Ascending aorta (tissue), 2 donors: ENCODE results near the gene THADA. TPM values are rescaled to one million over a fixed set of nuclear protein-coding genes. Genes with fewer than 3 reads are reported as not detected.
A peak's percentile ranks its signal among the peaks of the same experiment; 100 is the strongest.

ENCODE experiments used
- DNase-seq, 2 donors: peaks; one replicate each; pipeline ENCODE4 v3.0.0-alpha.2; 2019; ENCODE audit warnings: low spot score in 2 of 2
- H3K27ac ChIP-seq, 2 donors: fragments of 200-600 bp; sonication (generic); one replicate each; pipeline ENCODE4 v1.5.1; 2016 to 2017; ENCODE audit warnings: mild to moderate bottlenecking in 1 of 2
- H3K27me3 ChIP-seq: fragments of 200-600 bp; sonication (generic); one replicate; pipeline ENCODE4 v1.5.1; 2017
- H3K36me3 ChIP-seq, 2 donors: fragments of 200-600 bp; sonication (generic); one replicate each; pipeline ENCODE4 v1.5.1; 2016
- H3K4me1 ChIP-seq, 2 donors: fragments of 200-600 bp; sonication (generic); one replicate each; pipeline ENCODE4 v1.5.1; 2016 to 2017; ENCODE audit warnings: mild to moderate bottlenecking in 1 of 2
- H3K4me3 ChIP-seq, 2 donors: fragments of 200-600 bp; sonication (generic); one replicate each; pipeline ENCODE4 v1.5.1; 2016 to 2017; ENCODE audit warnings: mild to moderate bottlenecking in 1 of 2
- H3K9me3 ChIP-seq, 2 donors: fragments of 200-600 bp; sonication (generic); one replicate each; pipeline ENCODE4 v1.5.1; 2016
- intact Hi-C: fragments of 100-400 bp; cut with DNase I; formaldehyde crosslinking; loops from one replicate; pipeline ENCODE4 v1.15.1; 2023
- total RNA-seq: library from RNA; depleted of rRNA; stranded (reverse); fragments of >200 nt; gene quantifications from one replicate; pipeline ENCODE4 v1.1.0, GENCODE V29; 2016
- TF ChIP-seq, protein P1 (sequence below), 3 experiments: fragments of 200-600 bp in 2 of 3; fragments of 450-650 bp in 1 of 3; sonication (generic) in 2 of 3; IDR thresholded peaks; one replicate each; pipeline ENCODE4 v1.5.1; 2016 to 2019; ENCODE audit warnings: antibody characterized with exemption in 3 of 3, mild to moderate bottlenecking in 1 of 3, moderate library complexity in 1 of 3

THADA gene
- total RNA-seq, 1 donor from 2014 or later, result 27.4 TPM

DNA sequence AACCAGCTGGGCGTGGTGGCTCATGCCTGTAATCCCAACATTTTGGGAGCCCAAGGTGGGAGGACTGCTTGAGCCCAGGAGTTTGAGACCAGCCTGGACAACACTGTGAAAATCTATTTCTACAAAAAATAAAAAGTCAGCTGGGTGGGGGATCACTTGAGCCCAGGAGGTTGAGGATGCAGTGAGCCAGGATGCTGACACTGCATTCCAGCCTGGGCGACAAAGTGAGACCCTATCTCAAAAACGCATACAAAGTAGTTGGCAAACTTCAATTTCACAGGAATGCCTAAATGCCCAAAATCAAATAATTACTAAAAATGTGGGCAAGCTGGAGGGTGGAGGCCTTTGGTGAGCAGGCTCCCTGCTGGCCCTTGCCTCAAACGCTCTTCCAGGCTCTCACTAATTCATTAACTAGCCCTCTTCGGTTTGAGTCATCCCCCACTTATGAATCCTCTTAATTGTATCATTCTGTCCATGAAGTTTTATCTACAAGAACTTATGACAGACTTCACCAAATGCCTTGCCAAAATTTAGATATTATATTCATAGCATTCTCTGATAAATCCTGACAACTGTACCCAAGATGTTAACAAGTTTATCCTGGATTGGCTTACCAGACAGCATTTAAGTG lies 300.8 kb downstream of the THADA start:
- TF ChIP-seq, protein P1, sequence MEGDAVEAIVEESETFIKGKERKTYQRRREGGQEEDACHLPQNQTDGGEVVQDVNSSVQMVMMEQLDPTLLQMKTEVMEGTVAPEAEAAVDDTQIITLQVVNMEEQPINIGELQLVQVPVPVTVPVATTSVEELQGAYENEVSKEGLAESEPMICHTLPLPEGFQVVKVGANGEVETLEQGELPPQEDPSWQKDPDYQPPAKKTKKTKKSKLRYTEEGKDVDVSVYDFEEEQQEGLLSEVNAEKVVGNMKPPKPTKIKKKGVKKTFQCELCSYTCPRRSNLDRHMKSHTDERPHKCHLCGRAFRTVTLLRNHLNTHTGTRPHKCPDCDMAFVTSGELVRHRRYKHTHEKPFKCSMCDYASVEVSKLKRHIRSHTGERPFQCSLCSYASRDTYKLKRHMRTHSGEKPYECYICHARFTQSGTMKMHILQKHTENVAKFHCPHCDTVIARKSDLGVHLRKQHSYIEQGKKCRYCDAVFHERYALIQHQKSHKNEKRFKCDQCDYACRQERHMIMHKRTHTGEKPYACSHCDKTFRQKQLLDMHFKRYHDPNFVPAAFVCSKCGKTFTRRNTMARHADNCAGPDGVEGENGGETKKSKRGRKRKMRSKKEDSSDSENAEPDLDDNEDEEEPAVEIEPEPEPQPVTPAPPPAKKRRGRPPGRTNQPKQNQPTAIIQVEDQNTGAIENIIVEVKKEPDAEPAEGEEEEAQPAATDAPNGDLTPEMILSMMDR (IDR thresholded peaks at IDR 0.05), result no peak
- Histone ChIP-seq H3K9me3 (no peaks in the 10 kb centered on the region), H3K4me1 (peaks cover 0 to 15% of the 10 kb centered on the region in 2 donors), H3K36me3 (peaks cover 0 to 4% of the 10 kb centered on the region in 2 donors), H3K27me3 (no peaks in the 10 kb centered on the region), H3K4me3 (no peak overlapping the region), H3K27ac (peak overlapping the region; percentile 74 to 75)
- intact Hi-C loops, result no loop called here
- no peak for DNase-seq

DNA sequence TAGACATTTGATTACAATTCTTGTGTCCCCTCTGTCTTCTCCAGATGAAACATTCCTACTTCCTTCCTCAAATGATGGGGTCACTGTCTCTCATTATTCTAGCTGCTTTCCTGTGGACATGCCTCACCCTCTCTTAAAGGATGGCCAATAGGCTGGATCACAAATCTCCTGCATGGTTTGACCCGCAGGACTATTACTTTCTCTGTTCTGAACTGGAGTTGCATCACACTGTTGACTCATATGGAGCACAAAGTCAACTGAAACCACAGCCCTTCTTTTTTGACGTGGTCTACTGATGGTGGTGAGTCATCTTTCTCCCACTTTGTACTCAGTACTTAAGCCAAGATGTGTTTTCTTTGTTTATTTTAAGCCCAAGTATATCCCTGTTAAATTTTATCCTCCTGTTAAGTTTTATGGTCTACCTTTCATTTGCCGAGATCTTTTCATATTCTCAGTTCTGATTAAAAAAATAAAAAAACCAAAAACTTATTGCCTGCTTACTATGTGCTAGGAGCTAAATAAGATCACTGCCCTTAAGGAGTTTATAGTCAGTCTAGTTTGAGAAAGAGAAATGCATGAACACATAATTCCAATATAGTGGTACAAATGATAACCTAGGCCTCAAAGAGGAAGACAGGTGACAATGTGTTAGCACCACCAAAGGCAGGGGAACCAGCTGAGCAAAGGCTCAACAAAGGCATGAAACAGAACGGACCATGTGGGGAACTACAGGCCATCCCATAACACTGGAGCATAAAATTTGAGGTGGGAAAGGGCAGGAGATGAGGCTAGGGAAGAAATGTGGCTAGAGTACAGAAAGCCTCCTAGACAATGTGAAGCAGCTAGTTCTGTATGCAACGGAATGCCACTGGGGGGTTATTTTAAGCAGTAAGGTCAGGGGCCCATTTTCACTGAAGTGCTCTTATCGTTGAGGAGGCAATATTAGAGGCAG lies 301.8 kb downstream of the THADA start:
- intact Hi-C loops, result no loop called here
- H3K27me3 ChIP-seq, result no peaks in the 10 kb centered on the region
- no peak overlapping the region for H3K4me3 ChIP-seq
- no peaks in the 10 kb centered on the region for H3K9me3 ChIP-seq
- peaks cover 0 to 4% of the 10 kb centered on the region in 2 donors for H3K36me3 ChIP-seq
- DNase-seq, result peak in 1 of 2 donors; percentile 83
- TF ChIP-seq, protein P1 (IDR thresholded peaks at IDR 0.05), result no peak
- H3K27ac ChIP-seq, result peak overlapping the region; percentile 74 to 75
- peaks cover 0 to 12% of the 10 kb centered on the region in 2 donors for H3K4me1 ChIP-seq

DNA sequence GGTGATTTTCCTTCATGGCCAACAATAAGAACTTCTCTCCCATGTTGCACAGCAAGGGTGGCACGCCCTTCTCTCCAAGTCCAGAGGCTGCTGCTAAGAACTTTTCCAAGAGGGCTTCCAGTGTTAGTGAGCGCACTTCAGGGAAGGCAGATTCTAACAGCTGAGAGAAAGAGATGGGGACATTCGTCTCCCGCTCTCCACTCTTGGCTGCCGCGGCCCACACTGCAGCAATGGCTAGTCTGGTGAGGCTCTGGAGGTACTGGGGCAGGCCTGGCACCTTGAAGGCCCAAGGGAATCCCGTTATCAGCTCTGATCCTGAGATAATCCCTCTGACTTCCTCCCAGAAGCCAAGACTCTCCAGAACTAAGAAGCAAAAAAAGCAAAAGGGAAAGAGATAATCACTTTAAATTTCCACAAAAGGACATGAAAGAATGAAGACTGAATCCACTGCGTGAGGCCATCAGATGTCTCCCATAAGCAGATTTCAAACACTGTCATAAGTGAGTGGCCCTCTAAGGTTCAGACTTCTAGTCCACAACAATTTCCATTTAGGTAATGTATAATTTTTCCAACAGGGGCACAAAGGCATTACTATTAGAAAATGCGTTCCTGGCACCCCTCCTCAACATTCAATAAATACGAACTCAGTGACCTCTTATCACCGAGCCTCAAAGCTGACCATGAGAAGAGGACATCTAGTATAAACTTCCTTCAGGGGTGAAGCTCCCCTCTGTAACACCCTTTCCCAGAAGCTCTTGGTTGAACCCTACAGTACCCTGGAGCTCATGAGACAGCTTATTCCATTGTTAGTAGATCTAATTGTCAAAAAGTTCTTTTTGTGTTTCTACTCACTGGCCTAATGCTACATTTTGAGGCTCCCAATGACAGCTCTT lies 302.7 kb downstream of the THADA start:
- H3K4me3 ChIP-seq, result no peak overlapping the region
- no peaks in the 10 kb centered on the region for H3K9me3 ChIP-seq
- no peaks in the 10 kb centered on the region for H3K27me3 ChIP-seq
- no peak for DNase-seq
- peaks cover 0 to 12% of the 10 kb centered on the region in 2 donors for H3K4me1 ChIP-seq
- TF ChIP-seq, protein P1 (IDR thresholded peaks at IDR 0.05), result no peak
- peak overlapping the region; percentile 59 to 75 for H3K27ac ChIP-seq
- peaks cover 0 to 4% of the 10 kb centered on the region in 2 donors for H3K36me3 ChIP-seq
- intact Hi-C loops, result no loop called here

DNA sequence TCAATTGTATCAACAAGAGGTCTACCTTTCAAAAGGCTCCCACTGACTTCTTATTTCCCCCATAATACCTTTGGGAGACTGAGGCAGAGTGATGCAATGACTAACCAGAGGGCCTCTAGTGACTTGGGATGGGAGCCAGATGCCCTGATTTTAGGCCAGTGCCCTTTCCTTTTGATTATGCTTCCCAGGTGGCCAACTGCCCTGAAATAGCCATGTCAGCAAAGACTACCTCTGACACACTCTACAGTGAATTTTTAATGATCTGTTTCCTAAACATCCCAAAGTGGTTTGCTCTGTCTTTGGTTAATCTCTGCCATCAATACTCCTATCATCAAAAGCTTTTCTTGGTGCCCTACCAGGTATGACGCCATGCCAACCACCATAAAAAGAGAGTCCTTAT lies 303.5 kb downstream of the THADA start:
- H3K27me3 ChIP-seq, result no peaks in the 10 kb centered on the region
- H3K27ac ChIP-seq, result peak overlapping the region in 1 of 2 donors; percentile 75
- no peaks in the 10 kb centered on the region for H3K9me3 ChIP-seq
- H3K36me3 ChIP-seq, result peaks cover 5 to 9% of the 10 kb centered on the region in 2 donors
- peaks cover 0 to 12% of the 10 kb centered on the region in 2 donors for H3K4me1 ChIP-seq
- intact Hi-C loops, result no loop called here
- no peak overlapping the region for H3K4me3 ChIP-seq
- no peak for DNase-seq
- TF ChIP-seq, protein P1 (IDR thresholded peaks at IDR 0.05), result no peak

DNA sequence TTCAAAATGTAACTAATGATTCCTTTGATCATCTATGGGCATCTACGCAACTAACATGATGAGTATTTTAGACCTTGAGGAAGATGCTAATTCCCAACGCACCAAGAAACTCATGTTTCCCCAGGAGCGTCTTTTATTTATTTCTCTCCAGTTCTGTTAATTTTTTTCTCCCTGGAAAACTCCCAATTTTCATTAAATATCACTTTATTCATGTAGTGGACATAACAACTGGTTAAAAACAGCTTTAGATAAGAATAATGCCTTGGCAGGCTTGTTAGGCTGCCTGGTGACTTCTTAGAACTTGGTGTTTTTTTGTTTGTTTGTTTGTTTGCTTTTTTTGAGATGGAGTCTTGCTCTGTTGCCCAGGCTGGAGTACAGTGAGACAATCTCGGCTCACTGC lies 306.5 kb downstream of the THADA start:
- peaks cover 0 to 3% of the 10 kb centered on the region in 2 donors for H3K9me3 ChIP-seq
- no peak for DNase-seq
- intact Hi-C loops, result no loop called here
- H3K27ac ChIP-seq, result no peak overlapping the region
- H3K36me3 ChIP-seq, result peaks cover 27 to 33% of the 10 kb centered on the region in 2 donors
- TF ChIP-seq, protein P1 (IDR thresholded peaks at IDR 0.05), result no peak
- H3K4me1 ChIP-seq, result peaks cover 0 to 10% of the 10 kb centered on the region in 2 donors
- H3K4me3 ChIP-seq, result no peak overlapping the region
- H3K27me3 ChIP-seq, result no peaks in the 10 kb centered on the region
